Non-pigmented ciliary epithelial cell (primary cell): ENCODE measurements around the gene SLC35G4.
"Not testable (repeated sequence)": the region's sequence is repeated elsewhere in the genome, so short reads cannot be mapped to it uniquely, and the experiment has no call there.

Source experiments
- DNase-seq: peaks from one replicate; pipeline ENCODE4 v3.0.0-alpha.2; 2010; ENCODE audit warnings: low read depth

Gene SLC35G4

DNA sequence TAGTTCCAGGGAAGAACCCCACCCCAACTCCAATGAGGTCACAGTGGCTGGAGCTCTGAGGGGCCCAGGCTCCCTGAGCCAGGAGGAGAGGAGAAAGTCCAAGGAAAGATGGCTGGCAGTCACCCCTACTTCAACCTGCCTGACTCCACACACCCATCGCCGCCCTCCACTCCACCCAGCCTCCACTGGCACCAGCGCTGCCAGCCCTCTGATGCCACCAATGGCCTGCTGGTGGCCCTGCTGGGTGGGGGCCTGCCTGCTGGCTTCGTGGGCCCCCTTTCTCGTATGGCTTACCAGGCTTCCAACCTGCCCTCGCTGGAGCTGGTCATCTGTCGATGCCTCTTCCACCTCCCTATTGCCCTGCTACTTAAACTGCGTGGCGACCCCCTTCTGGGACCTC, at the start of gene SLC35G4:
TSS of gene SLC35G4 (plus strand) at position 109 of the 400 bp plus-strand sequence. CDS start at position 109, 0 bp downstream.
- not testable (repeated sequence) for DNase-seq

DNA sequence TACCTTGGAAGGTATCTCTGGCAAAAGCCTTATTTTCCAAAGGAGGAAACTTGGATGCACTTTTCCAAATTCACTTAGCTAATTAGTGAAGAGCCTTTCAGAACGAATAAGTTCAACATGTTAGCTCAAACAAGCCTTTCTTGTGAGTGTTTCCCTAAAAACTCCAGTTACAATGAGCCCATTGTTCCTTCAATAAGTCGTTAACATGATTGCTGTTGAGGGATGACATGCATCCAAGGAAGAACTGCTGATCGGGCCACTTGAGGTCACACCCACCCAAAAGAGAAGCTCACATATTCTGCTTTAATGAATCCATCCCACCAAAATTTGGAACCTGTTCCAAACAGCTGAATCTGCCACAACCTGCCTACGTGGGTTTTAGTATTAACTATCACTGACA, 48.1 kb upstream of the SLC35G4 start:
- no peak for DNase-seq

DNA sequence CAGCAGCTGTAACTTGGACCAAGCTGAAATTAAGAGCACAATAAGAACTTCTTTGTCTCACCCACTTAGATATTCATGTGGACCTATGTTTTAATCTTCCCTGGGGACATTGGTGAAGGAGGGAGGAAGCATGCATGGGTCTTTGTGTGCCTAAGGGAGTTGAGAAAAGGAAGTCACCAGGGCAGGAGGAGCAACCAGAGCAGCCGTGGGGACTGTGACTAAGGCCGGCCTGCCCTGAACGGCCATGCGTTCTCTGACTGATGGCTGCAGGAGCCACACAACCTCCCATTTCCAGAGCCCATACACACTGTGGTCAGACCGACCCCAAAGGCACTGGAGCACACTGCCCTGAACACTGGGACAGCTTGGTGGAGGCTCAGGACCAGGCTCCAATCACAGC, 43.7 kb upstream of the SLC35G4 start:
- DNase-seq: no peak

DNA sequence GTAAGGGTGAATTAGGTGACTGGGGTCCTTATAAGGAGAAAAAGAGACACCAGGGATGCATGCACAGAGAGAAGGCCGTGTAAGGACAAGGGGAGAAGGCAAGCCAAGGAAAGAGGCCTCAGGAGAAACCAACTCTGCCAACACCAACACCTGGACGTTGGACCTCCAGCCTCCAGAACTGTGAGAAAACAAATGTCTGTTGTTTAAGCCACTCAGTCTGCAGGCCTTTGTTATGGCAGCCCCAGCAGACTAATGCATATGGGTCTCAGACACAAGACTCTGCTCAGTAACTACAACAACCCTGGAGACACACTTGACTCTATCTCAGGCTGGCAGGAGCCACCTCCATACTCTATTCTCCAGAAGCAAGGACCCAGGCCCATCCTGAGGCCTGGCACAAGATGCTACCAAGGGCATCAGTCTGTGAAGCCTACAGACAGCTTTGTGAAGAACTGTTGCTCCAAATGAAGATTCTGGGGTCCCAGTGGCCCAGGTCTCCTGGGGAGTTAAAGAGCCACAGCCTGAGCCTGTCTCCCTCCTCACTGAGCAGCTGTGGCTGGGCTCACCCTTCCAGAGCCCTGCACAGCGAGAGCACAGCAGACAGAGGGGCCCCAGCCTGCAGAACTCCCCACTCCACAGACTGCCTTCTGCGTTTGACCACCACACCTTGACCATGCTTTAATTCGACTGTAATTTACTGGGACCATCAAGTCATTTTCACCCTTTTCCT, 43.0 kb upstream of the SLC35G4 start:
- DNase-seq: no peak

DNA sequence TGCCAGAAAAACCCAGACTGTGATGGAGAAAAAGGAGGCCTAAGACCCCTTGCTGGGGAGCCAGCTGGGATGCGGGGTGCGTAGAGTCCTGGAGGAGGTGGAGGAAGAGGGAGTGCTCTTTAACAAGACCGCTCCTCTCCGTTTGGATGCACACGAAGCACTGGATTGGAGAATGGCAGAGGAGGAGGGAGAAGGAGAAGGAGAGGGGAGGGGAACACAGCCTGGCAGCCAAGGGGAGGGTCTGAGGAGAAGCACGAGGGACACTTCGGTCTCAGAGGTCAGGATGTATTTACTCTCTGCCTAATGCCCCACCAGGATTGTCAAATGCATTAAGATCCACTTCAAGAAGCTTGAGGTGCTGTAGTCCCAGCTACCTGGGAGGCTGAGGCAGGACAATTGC, 42.0 kb upstream of the SLC35G4 start:
- no peak for DNase-seq

DNA sequence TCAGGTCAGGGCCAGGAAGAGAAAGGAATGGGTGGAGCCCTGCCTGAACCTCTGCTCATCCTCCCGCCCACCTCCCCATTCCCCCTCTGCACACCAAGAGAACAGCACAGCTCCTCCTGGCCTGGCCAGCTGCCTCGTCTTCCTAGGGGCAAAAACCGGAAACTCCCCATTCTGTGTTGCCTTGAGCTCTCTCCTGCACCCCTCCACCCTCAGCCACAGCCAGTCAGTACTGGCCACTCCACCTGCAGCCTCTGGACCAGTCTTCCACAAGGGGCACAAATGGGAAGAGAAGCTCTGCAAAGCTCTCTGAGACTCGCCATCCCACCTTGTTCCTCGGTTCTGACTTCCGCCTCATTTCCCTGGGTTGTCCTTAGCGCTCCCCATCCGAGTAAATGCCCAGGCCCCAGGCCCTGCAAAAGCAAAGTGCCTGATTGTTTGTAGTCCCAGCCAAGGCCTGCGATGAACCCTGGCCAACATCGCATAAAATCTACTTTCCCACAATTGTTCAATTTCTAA, 39.3 kb upstream of the SLC35G4 start:
- no peak for DNase-seq

DNA sequence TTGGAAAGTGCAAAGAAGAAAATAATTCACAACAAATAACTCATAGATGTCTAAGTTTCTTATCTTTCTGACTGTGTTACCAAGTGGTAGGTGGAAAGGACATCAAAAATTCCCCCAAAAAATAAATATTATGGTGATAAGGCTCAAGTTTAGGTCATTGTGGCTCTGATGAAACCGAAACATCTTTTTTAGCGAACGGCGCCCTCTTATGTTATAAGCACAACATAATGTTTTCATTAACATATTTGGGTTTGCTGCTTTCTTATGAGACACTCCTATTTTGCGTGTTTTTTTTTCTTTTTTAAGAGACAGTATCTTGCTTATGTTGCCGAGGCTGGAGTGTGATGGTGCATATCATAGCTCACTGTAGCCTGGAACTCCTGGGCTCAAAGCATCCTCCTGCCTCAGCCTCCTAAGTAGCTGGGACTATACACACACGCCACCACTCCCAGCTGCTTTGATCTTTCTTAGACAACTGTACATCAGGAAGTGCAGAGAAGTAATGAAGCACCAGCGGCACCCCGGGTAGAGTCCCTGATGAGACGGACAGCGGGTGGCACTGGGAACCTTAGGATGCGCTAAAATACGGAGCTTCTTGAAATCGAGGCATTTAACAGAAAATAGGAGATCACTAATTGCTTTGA, 38.5 kb upstream of the SLC35G4 start:
- no peak for DNase-seq

DNA sequence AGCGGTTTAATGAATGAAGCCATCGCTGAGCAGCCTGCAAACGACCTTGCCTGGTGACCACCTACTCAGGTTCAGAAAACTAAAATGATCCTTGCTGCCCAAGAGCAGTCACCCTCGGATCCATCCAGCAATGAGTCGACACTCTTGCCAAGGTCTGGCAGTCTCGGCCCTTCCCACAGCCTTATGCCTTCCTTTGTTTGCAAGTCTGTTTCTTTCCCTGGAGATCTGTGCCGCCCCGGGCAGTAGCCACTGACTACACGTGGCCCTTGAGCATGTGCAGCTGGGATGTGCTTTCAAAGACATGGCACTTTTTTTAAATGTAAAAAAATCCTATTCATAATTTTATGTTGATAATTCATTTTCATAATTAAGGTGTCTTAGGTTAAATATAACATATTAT, 37.2 kb upstream of the SLC35G4 start:
- DNase-seq: no peak

DNA sequence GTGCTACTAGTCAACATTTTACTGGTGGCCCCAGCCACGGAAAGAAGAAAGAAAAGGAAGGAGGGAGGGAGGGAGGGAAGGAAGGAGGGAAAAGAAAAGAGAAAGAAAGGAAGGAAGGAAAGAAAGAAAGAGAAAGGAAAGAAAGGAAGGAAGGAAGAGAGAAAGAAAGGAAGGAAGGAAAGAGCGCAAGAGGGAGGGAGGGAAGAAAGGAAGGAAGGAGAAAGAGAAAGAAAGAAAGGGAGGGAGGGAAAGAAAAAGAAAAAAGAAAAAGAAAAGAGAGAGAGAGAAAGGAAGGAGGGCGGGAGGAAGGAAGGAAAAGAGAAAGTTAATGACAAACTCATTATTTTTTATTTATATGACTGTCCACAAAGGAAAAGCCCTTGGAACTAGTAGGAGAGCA, 34.9 kb upstream of the SLC35G4 start:
- no peak for DNase-seq

DNA sequence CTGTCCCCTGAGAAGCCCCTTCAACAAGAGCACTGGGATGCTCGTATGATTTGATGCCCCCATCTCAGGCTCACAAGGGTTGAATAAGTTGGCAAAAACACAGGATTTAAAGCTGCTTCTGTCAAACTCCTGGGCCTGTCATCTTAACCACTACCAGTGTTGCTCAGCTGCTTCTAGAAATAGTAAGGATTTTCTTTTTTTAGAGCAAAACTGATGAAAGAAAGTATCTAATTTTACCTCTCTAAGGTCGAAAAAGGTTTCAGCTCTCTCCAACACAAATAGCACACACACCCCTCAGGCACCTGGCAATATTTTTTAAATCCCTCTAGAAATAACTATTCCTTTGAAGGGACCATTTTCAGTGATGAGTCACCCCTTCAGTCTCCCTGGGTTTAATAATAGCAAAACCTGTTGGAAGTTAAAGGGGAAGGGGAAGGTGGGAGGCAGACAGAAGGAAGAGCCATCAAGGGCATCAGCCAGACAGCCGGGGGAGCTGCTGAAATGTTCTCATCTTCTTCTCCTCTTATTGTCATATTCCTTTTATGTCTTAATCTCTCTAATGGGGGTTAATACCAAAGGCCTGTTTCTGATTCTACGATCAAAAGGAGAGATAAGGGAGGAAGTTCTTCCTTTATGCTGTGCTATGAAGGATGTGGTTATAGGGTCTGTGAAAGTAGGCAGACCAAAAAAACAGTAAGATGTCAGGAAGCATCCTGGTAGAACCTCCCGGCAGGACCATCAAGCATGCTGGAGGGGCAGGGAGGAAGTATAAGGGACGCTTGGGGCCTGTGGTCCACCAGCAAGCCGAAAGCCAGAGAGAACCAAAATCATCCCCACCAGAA, 31.9 kb upstream of the SLC35G4 start:
- DNase-seq: no peak

DNA sequence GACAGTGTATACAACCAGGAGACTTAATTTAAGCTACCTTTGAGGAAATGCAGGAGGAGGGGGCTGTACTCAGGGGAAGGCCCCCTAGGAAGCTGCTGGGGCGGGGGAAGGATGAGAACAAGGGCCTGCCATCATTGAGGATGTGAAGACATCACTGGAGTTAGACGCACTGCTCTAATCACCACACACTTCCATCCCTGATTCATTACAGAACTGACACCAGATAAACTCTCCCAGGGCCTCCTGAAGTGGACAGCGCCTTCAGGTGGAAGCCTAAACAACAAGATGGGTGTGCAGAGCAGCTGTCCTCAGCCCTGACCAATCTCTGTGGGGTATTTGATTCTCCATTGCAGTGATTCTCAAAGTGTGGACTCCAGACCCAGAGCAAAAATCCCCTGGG, 30.6 kb upstream of the SLC35G4 start:
- DNase-seq: no peak

DNA sequence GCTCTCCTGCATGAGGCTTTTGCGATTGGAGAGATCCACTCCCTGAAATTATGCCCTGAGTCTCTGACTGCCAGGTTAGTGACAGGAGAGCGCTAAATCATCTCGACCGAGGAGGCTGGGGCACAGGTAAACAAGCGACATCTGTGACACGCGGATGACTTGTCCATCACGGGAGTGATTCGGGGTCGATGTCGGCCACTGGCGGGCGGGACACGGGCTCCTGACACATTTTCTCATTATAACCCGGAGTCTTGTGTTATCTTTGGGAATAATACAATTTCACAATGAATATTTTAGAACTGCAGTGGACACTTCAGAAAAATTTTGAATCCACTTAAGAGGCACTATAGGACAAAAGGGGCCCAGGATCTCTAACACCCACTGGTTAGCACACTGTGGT, 29.5 kb upstream of the SLC35G4 start:
- DNase-seq: no peak

DNA sequence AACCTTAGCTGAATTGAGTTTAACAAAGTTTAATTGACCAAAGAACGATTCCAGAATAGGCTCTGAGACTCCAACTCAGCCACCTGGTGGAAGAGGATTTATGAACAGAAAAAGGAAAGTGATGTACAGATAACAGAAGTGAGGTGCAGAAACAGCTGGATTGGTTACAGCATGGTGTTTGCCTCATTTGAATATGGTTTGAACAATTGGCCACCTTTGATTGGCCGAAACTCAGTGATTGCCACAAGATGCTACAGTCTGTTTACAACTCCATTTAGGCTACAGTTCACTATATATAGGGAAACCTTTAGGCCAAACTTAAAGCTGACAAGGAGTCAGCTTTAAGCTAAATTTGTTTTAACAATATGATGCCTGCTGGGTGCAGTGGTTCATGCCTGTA, 28.1 kb upstream of the SLC35G4 start:
- no peak for DNase-seq

DNA sequence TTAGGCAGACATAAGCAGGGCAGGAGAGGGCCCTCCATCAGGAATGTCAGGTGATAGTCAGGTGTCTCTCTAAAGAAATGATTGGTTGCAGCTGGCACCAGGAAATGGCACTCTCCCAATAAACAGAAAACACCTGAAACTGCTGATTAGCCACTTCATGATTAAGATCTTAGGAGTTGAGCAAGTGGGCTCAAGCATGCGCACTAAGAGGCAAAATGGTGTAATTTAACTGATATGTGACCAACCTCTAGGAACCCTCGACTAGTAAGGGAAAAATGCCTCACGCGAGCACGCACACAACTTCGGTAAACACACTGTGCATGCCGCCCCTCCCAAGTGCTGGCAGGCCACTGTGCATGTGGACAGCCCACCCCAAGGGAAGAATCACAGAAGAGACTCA, 23.8 kb upstream of the SLC35G4 start:
- no peak for DNase-seq

DNA sequence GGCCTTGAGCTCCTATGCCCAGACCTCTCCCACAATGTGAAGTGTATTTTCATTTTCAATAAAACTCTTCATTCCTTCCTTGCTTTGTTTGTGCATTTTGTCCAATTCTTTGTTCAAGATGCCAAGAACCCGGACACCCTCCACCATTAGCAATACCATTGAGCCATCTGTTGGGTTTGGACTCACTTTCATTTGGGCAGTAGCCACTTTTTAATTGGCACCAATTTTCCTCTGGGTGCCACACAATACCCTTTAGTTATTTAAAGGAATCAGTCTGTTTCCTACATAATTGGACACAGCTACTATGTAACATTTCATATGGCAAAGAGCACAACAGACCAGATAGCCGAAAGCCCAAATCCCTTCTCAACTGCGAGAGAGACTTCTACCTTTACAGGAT, 22.5 kb upstream of the SLC35G4 start:
- DNase-seq: no peak

DNA sequence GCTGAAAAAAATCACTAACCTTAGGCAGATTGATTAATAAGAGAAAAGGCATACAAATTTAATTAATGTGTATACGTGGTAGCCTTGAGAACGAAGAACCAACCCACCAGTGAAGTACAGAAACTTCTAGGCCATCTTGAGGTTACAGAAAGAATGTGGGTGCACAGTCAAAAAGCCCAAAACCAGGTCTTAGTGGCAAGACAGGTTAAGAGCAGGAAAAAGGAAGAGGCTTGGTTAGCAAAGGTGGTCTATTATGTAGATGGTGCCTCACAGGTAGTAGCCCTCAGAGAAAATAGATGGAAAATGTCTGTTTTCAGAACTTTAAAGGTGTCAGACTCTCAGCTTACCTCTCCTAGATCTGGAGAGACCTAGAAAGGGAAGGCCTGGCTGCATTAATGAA, 22.0 kb upstream of the SLC35G4 start:
- DNase-seq: no peak

DNA sequence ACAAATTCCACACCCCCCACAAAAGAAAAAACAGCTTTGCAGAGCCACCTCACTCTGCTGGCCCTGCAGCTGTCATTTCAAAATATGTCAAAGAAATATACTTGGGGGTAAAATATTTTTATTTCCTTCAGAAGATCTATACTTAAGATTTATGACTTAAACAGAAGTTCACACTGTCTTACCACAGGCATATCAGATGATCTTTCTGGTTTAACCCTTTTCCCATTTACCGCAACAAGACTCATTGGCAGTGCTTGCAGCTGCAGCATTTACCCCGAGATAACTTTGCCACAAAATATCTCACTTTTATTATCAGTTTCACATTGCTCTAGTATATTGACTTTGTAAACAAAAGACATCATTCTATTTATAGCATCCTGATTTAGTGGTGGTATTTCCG, 21.6 kb upstream of the SLC35G4 start:
- no peak for DNase-seq

DNA sequence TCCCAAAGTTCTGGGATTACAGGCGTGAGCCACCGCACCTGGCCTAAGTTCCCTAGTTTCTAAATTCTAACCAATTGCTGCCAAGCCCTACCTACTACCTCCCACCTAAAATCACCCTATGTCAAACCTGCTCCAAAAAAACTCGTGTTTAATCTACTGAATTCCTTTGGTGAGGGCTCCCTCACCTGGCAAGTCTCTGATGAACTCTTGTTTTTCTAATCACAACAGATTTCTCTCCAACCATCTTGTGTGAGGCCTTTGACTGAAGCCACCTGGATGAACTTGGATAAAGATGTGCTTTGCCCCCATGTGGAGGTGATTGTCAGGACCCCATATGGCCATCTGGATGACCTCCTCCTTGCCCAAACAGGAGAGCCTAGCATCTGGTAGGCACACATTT, 17.4 kb upstream of the SLC35G4 start:
- no peak for DNase-seq

DNA sequence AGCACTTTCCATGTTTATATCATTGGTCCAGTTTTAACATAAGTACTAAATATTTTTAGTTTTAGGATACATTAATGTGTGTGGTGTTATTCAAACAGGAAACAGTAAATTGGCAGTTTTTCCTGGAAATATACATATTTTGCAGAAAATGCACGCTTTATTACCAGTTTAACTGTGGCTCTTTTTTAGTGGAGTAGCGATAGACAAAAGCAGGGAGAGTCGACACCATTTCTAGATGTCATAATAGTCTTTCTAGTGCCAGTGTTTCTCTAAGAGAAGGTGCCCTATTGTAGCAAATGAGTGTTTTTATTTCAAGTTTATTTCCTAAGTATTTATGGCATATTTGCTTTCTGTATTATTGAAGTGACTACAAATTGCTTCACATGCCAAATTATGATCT, 9.1 kb upstream of the SLC35G4 start:
- DNase-seq: no peak

DNA sequence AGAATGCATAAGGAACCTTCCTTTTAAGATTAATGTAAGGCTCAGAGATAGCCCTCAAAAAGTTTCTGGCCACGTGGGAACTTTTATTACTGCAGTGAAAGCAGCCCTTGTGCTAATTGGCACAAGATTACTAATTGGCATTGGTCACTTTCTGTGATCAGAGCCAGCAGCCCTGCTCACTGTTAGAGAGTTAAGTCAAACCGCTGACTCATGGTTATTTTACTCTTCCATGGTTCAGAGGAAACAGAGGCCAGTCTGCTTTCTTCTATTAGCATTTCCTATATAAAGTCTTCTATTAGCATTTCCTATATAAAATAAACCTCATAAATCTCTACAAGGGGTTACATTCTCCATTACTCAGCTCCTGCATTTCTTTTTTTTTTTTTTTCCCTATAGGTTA, 1.5 kb upstream of the SLC35G4 start:
- no peak for DNase-seq

DNA sequence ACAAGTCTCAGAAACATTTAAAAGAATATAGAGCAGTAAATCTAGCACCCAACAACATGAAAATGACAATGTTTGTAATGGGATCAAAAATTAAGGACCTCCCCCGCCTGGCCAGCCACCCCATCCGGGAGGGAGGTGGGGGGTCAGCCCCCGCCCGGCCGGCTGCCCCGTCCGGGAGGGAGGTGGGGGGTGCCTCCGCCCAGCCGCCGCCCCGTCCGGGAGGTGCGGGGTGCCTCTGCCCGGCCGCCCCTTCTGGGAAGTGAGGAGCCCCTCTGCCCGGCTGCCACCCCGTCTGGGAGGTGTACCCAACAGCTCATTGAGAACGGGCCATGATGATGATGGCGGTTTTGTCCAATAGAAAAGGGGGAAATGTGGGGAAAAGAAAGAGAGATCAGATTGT, 778 bp upstream of the SLC35G4 start:
- DNase-seq: not testable (repeated sequence)

DNA sequence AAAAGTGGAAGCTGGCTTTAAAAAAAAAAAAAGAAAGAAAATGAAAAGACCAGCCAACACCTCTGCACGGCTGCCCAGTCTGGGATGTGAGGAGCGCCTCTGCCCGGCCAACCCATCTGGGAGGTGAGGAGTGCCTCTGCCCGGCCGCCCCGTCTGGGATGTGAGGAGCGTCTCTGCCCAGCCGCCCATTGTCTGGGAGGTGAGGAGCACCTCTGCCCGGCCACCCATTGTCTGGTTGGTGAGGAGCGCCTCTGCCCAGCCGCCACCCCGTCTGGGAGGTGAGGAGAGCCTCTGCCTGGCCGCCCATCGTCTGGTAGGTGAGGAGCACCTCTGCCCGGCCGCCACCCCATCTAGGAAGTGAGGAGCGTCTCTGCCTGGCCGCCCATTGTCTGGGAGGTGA, 3.7 kb downstream of the SLC35G4 start:
- not testable (repeated sequence) for DNase-seq

DNA sequence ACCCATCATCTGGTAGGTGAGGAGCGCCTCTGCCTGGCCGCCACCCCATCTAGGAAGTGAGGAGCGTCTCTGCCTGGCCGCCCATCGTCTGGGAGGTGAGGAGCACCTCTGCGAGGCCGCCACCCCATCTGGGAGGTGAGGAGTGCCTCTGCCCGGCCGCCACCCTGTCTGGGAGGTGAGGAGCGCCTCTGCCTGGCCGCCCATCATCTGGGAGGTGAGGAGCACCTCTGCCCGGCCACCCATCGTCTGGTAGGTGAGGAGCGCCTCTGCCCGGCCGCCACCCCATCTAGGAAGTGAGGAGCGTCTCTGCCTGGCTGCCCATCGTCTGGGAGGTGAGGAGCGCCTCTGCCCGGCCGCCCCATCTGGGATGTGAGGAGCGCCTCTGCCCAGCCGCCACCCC, 4.2 kb downstream of the SLC35G4 start:
- not testable (repeated sequence) for DNase-seq
